OCI-LY7 (cell line): ENCODE measurements around the gene GTPBP2. TPM values are rescaled to one million over a fixed set of nuclear protein-coding genes. Genes with fewer than 3 reads are reported as not detected.

Experiments used
- BruUV-seq: library from RNA; stranded (reverse); fragments of 400-500 nt; replicated peaks from 2 replicates; lab custom pipeline; 2021; lab: Mats Ljungman, UMichigan
- CTCF ChIA-PET: fragments of 300-600 bp; sonication (Branson Sonifier 250); formaldehyde crosslinking; loops from one replicate; lab custom pipeline; 2022; ENCODE audit warnings: antibody characterized with exemption; ENCODE audit not compliant: unreplicated experiment; lab: Charles Lee
- POLR2A ChIA-PET: fragments of 300-600 bp; sonication (Branson Sonifier 250); formaldehyde crosslinking; loops from one replicate; lab custom pipeline; 2022; ENCODE audit warnings: antibody characterized with exemption; lab: Charles Lee
- DNase-seq: peaks from one replicate; pipeline ENCODE4 v3.0.0-alpha.2; 2015; ENCODE audit warnings: low spot score
- H2AFZ ChIP-seq: fragments of 200-600 bp; sonication (generic), shearing (Covaris generic); 2 replicates; pipeline ENCODE4 v1.6.1; 2014; ENCODE audit warnings: mild to moderate bottlenecking, antibody characterized with exemption, low read length, moderate library complexity
- H3K27ac ChIP-seq: fragments of 200-600 bp; sonication (generic); 2 replicates; pipeline ENCODE4 v1.5.1; 2014; ENCODE audit warnings: mixed run types, low read depth, mild to moderate bottlenecking, moderate library complexity, low read length, inconsistent platforms; ENCODE audit not compliant: poor library complexity, severe bottlenecking
- H3K36me3 ChIP-seq: fragments of 200-600 bp; sonication (generic); 2 replicates; pipeline ENCODE4 v1.6.1; 2014; ENCODE audit warnings: mild to moderate bottlenecking, antibody characterized with exemption, low read length, moderate library complexity, mixed read lengths; ENCODE audit not compliant: insufficient read depth
- H3K4me1 ChIP-seq: fragments of 200-600 bp; sonication (generic); 2 replicates; pipeline ENCODE4 v1.5.1; 2014; ENCODE audit warnings: mild to moderate bottlenecking, low read length; ENCODE audit not compliant: insufficient read depth, poor library complexity, severe bottlenecking
- H3K4me2 ChIP-seq: fragments of 200-600 bp; sonication (generic); 2 replicates; pipeline ENCODE4 v1.6.1; 2014; ENCODE audit warnings: mild to moderate bottlenecking, low read length
- H3K4me3 ChIP-seq: fragments of 200-600 bp; sonication (generic); 2 replicates; pipeline ENCODE4 v1.5.1; 2014; ENCODE audit warnings: mild to moderate bottlenecking, low read depth, low read length; ENCODE audit not compliant: poor library complexity, severe bottlenecking
- H3K79me2 ChIP-seq: fragments of 200-600 bp; sonication (generic); 2 replicates; pipeline ENCODE4 v1.6.1; 2016; ENCODE audit warnings: low read depth, mild to moderate bottlenecking, low read length, moderate library complexity, mixed read lengths; ENCODE audit not compliant: insufficient read depth
- H3K9me2 ChIP-seq: fragments of 200-600 bp; sonication (generic); 2 replicates; pipeline ENCODE4 v1.6.1; 2016; ENCODE audit warnings: mild to moderate bottlenecking, low read length, mixed read lengths; ENCODE audit not compliant: insufficient read depth
- H3K9me3 ChIP-seq: fragments of 200-600 bp; sonication (generic); 2 replicates; pipeline ENCODE4 v1.6.1; 2014; ENCODE audit warnings: mild to moderate bottlenecking, mixed run types, low read length, mixed read lengths
- H4K20me1 ChIP-seq: fragments of 200-600 bp; sonication (generic); 2 replicates; pipeline ENCODE4 v1.6.1; 2014; ENCODE audit warnings: mild to moderate bottlenecking, antibody characterized with exemption, low read length, moderate library complexity, mixed read lengths; ENCODE audit not compliant: insufficient read depth
- EZH2phosphoT487 ChIP-seq: fragments of 200-600 bp; sonication (generic); IDR thresholded peaks from 2 replicates; pipeline ENCODE4 v1.6.1; 2018; ENCODE audit warnings: low read depth, borderline replicate concordance, mild to moderate bottlenecking, mixed run types, antibody characterized with exemption, low read length, moderate library complexity, mixed read lengths
- intact Hi-C: fragments of 100-400 bp; cut with micrococcal nuclease; formaldehyde crosslinking; loops from one replicate; pipeline ENCODE4 v1.10.0; 2022; ENCODE audit not compliant: unreplicated experiment
- total RNA-seq, 2 experiments: library from RNA; depleted of rRNA in 1 of 2; stranded (reverse); fragments of >200 nt in 1 of 2; shearing (Covaris generic) in 1 of 2; gene quantifications; 2 replicates each; pipeline ENCODE4 v1.2.3, GENCODE V29; 2014 to 2022
- TF ChIP-seq, protein P1 (sequence below): fragments of 200-600 bp; sonication (generic); conservative IDR thresholded peaks from 2 replicates; pipeline ENCODE4 v1.5.1; 2014; ENCODE audit warnings: mild to moderate bottlenecking, antibody characterized with exemption, low read length, moderate library complexity, mixed read lengths

Gene GTPBP2
- total RNA-seq, 2 experiments from 2014 or later, result 64.8 to 86.5 TPM

DNA sequence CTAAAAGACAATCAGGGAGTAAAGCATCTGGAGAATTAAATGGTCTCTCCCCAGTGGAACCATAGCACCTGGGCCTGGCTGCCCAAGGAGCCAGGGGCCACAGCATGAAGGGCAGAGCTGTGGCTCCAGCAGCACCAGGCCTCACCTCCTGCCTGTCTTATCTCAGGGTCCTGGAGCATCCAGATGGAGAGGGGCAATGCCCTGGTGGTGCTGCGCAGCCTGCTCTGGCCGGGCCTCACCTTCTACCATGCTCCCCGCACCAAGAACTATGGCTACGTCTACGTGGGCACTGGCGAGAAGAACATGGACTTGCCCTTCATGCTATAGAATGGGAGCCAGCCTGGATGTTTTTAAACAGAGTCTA lies 41.5 kb upstream of the GTPBP2 start:
- intact Hi-C loops, result no loop called here
- ChIA-PET POLR2A (interaction anchor here (0.8 kb wide), 1 partner anchor 104 kb away, joined by 3 read pairs; no protein-coding TSS in a partner anchor), CTCF (no interaction called here)
- no peak overlapping the region for H3K27ac ChIP-seq
- DNase-seq, result no peak
- BruUV-seq, result no TSS peak
- no peak overlapping the region for H3K4me3 ChIP-seq
- no peak overlapping the region for H3K4me2 ChIP-seq
- peaks cover 52% of the 10 kb centered on the region for H3K36me3 ChIP-seq
- H3K9me2 ChIP-seq, result no peaks in the 10 kb centered on the region
- no peak for TF ChIP-seq EZH2phosphoT487
- TF ChIP-seq, protein P1, sequence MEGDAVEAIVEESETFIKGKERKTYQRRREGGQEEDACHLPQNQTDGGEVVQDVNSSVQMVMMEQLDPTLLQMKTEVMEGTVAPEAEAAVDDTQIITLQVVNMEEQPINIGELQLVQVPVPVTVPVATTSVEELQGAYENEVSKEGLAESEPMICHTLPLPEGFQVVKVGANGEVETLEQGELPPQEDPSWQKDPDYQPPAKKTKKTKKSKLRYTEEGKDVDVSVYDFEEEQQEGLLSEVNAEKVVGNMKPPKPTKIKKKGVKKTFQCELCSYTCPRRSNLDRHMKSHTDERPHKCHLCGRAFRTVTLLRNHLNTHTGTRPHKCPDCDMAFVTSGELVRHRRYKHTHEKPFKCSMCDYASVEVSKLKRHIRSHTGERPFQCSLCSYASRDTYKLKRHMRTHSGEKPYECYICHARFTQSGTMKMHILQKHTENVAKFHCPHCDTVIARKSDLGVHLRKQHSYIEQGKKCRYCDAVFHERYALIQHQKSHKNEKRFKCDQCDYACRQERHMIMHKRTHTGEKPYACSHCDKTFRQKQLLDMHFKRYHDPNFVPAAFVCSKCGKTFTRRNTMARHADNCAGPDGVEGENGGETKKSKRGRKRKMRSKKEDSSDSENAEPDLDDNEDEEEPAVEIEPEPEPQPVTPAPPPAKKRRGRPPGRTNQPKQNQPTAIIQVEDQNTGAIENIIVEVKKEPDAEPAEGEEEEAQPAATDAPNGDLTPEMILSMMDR, result no peak
- H4K20me1 ChIP-seq, result no peaks in the 10 kb centered on the region
- H3K79me2 ChIP-seq, result no peaks in the 10 kb centered on the region
- no peak overlapping the region for H2AFZ ChIP-seq
- no peaks in the 10 kb centered on the region for H3K9me3 ChIP-seq
- peaks cover 10% of the 10 kb centered on the region for H3K4me1 ChIP-seq

DNA sequence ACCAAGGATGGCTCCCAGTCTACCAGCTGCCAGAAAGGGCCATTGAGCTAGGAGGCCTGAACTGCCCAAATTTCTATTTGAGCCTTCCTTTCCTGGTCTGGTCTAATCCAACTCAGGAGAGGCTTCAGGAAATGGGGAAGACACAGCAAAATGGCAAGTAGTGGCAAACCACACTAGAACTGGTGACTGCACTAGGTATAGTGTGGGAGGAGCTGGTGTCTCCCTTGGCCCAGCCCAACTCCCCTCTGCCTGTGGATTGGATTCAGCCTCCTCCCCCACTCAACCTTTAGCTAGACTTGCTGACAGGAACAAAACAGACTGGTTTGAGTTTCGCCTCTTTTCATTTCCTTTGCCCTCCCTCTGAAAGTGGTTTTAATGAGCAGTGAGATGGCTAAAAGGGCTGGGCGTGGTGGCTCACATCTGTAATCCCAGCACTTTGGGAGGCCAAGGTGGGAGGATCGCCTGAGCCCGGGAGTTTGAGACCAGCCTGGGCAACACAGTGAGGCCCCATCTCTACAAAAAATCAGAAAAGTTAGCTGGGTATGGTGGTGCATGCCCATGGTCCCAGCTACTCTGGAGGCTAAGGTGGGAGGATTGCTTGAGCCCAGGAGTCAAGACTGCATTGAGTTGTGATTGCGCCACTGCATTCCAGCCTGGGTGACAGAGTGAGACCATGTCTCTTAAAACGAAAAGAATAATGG lies 41.0 kb upstream of the GTPBP2 start:
- Histone ChIP-seq H3K4me3 (no peak overlapping the region), H3K36me3 (peaks cover 47% of the 10 kb centered on the region), H3K9me2 (no peaks in the 10 kb centered on the region), H3K4me2 (no peak overlapping the region), H3K27ac (no peak overlapping the region), H2AFZ (no peak overlapping the region), H3K9me3 (no peaks in the 10 kb centered on the region), H4K20me1 (no peaks in the 10 kb centered on the region), H3K4me1 (peaks cover 10% of the 10 kb centered on the region), H3K79me2 (no peaks in the 10 kb centered on the region)
- ChIA-PET CTCF (interaction anchor here (0.7 to 1.0 kb wide), 4 partner anchors 45 to 103 kb away, joined by 3 to 4 read pairs (median 3); no protein-coding TSS in a partner anchor), POLR2A (interaction anchor here (0.8 to 0.9 kb wide), 2 partner anchors 11 to 104 kb away, joined by 3 read pairs; no protein-coding TSS in a partner anchor)
- intact Hi-C loops, result loop anchor here (2.0 to 5.0 kb wide), 2 partner anchors 37 to 332 kb away; no protein-coding TSS in a partner anchor
- no TSS peak for BruUV-seq
- TF ChIP-seq EZH2phosphoT487, result no peak
- TF ChIP-seq, protein P1, result no peak
- DNase-seq, result no peak
